Gastrocnemius medialis (tissue), 4 donors: ENCODE results near the gene CSN2.

Experiments used
- CTCF ChIP-seq, 5 experiments: fragments of 450-650 bp in 3 of 5; fragments of 200-600 bp in 2 of 5; sonication (generic) in 2 of 5; IDR thresholded peaks in 4 of 5; conservative IDR thresholded peaks in 1 of 5; 1 replicate in 4 of 5; 2 replicates in 1 of 5; pipeline ENCODE4 v1.5.1; 2016 to 2019; ENCODE audit warnings: antibody characterized with exemption in 5 of 5, mild to moderate bottlenecking in 3 of 5, moderate library complexity in 3 of 5
- POLR2A ChIP-seq, 2 donors: fragments of 450-650 bp; IDR thresholded peaks; one replicate each; pipeline ENCODE4 v1.6.1; 2017; ENCODE audit warnings: antibody characterized with exemption in 2 of 2, mild to moderate bottlenecking in 2 of 2, moderate library complexity in 2 of 2

- TF ChIP-seq CTCF (IDR thresholded peaks at IDR 0.05 in 4 of 5, conservative IDR thresholded peaks at IDR 0.05 in 1 of 5) (no peak), POLR2A (IDR thresholded peaks at IDR 0.05) (no peak)
Measured at GRCh38 chr4:69994782-69995181, 29.3 kb upstream of the CSN2 start.
